WTC11 (cell line): ENCODE results near the gene RBM7.

Experiments used
- ATF1 ChIP-seq: sonication (generic); formaldehyde crosslinking; IDR thresholded peaks from 2 replicates; pipeline ENCODE4 v1.8.1; 2023; ENCODE audit warnings: mild to moderate bottlenecking, moderate library complexity, missing genetic modification reagents
- ATF3 ChIP-seq: sonication (generic); formaldehyde crosslinking; conservative IDR thresholded peaks from 2 replicates; pipeline ENCODE4 v1.8.1; 2022; ENCODE audit warnings: mild to moderate bottlenecking, missing genetic modification reagents
- CBFB ChIP-seq: sonication (generic); formaldehyde crosslinking; IDR thresholded peaks from 2 replicates; pipeline ENCODE4 v1.8.1; 2022; ENCODE audit warnings: mild to moderate bottlenecking, low read depth, missing genetic modification reagents
- CTCF ChIP-seq: fragments of 200-600 bp; IDR thresholded peaks from 2 replicates; pipeline ENCODE4 v1.8.0; 2022; ENCODE audit warnings: antibody characterized with exemption
- ELF4 ChIP-seq: sonication (generic); formaldehyde crosslinking; IDR thresholded peaks from 2 replicates; pipeline ENCODE4 v1.8.1; 2022; ENCODE audit warnings: low read depth, mild to moderate bottlenecking, moderate library complexity, missing genetic modification reagents
- TEAD1 ChIP-seq: sonication (generic); formaldehyde crosslinking; IDR thresholded peaks from 2 replicates; pipeline ENCODE4 v1.8.0; 2022; ENCODE audit warnings: mild to moderate bottlenecking, missing genetic modification reagents
- ZBTB43 ChIP-seq: sonication (generic); formaldehyde crosslinking; IDR thresholded peaks from 2 replicates; pipeline ENCODE4 v1.8.1; 2023; ENCODE audit warnings: mild to moderate bottlenecking, missing genetic modification reagents
- ZNF138 ChIP-seq: sonication (generic); formaldehyde crosslinking; conservative IDR thresholded peaks from 2 replicates; pipeline ENCODE4 v1.8.1; 2022; ENCODE audit warnings: mild to moderate bottlenecking, moderate library complexity, missing genetic modification reagents

GRCh38 chr11:114397349-114397982 is 3.0 kb upstream of the RBM7 start:
- TF ChIP-seq CTCF (no peak), ATF1 (CRISPR knock-in tag) (no peak), CBFB (no peak), ELF4 (CRISPR knock-in tag) (no peak), ZNF138 (CRISPR knock-in tag) (no peak), ZBTB43 (CRISPR knock-in tag) (no peak), TEAD1 (CRISPR knock-in tag) (no peak), ATF3 (CRISPR knock-in tag) (no peak)
